Activated CD8-positive, alpha-beta memory T cell treated with anti-CD3 and anti-CD28 coated beads, Interleukin-2, amount 50 U/mL, for 1 hour (primary cell): ENCODE data around the gene UBASH3A.

Experiments
- DNase-seq: peaks from one replicate; pipeline ENCODE4 v3.0.0-alpha.2; 2020; ENCODE audit errors: extremely low read depth

Gene UBASH3A

GRCh38 chr21:42430521-42430920, 26.8 kb downstream of the UBASH3A start:
- no peak for DNase-seq

- DNase-seq = no peak
These were observed 27.5 kb downstream of the UBASH3A start for GRCh38 chr21:42431196-42431595.

GRCh38 chr21:42432695-42433094, 29.0 kb downstream of the UBASH3A start:
- no peak for DNase-seq

- no peak for DNase-seq
These were observed 30.3 kb downstream of the UBASH3A start for GRCh38 chr21:42433946-42434551.

GRCh38 chr21:42434884-42435283, 31.2 kb downstream of the UBASH3A start:
- no peak for DNase-seq

GRCh38 chr21:42435401-42435800, 31.7 kb downstream of the UBASH3A start:
- DNase-seq = no peak

GRCh38 chr21:42435833-42436232, 32.1 kb downstream of the UBASH3A start:
- DNase-seq = no peak

- no peak for DNase-seq
These were observed 33.2 kb downstream of the UBASH3A start for GRCh38 chr21:42436914-42437313.

GRCh38 chr21:42437786-42438185, 34.1 kb downstream of the UBASH3A start:
- no peak for DNase-seq

- DNase-seq = no peak
These were observed 34.9 kb downstream of the UBASH3A start for GRCh38 chr21:42438316-42439205.

GRCh38 chr21:42439284-42440186, 35.8 kb downstream of the UBASH3A start:
- DNase-seq = no peak

GRCh38 chr21:42440187-42440792, 36.6 kb downstream of the UBASH3A start:
- DNase-seq = no peak

GRCh38 chr21:42441963-42442362, 38.3 kb downstream of the UBASH3A start:
- DNase-seq = no peak

- DNase-seq = no peak
These were observed 39.6 kb downstream of the UBASH3A start for GRCh38 chr21:42443181-42443785.

GRCh38 chr21:42443876-42444744, 40.4 kb downstream of the UBASH3A start:
- DNase-seq = no peak

- DNase-seq = no peak
These were observed 41.0 kb downstream of the UBASH3A start for GRCh38 chr21:42444745-42445059.

GRCh38 chr21:42445311-42445710, 41.6 kb downstream of the UBASH3A start:
- DNase-seq = no peak

GRCh38 chr21:42446531-42446930, 42.8 kb downstream of the UBASH3A start:
- no peak for DNase-seq

- no peak for DNase-seq
These were observed 43.5 kb downstream of the UBASH3A start for GRCh38 chr21:42447182-42447581.

GRCh38 chr21:42447732-42448131, 44.0 kb downstream of the UBASH3A start:
- no peak for DNase-seq

- DNase-seq = no peak
These were observed 45.0 kb downstream of the UBASH3A start for GRCh38 chr21:42448686-42449085.
